HTERT RPE-1 (cell line): Measurements from ENCODE around the gene PCDH17.

ENCODE experiments used
- in situ Hi-C: fragments of 300-500 bp; cut with MboI; formaldehyde crosslinking; loops from 4 replicates; pipeline ENCODE4 v1.14.3; 2020; ENCODE audit warnings: low sequenced_read_pairs

The PCDH17 gene

GRCh38 chr13:57631596-57632275 lies at the start of gene PCDH17:
PCDH17 (plus strand) TSS chr13:57631744; CDS start chr13:57632547, 803 bp downstream.
- in situ Hi-C loops, result no loop called here

- in situ Hi-C loops, result no loop called here
Observed at GRCh38 chr13:57582032-57582431, 49.5 kb upstream of the PCDH17 start.

- in situ Hi-C loops, result no loop called here
Observed at GRCh38 chr13:57583529-57583928, 48.0 kb upstream of the PCDH17 start.

GRCh38 chr13:57588639-57589038 lies 42.9 kb upstream of the PCDH17 start:
- in situ Hi-C loops, result no loop called here

DNA sequence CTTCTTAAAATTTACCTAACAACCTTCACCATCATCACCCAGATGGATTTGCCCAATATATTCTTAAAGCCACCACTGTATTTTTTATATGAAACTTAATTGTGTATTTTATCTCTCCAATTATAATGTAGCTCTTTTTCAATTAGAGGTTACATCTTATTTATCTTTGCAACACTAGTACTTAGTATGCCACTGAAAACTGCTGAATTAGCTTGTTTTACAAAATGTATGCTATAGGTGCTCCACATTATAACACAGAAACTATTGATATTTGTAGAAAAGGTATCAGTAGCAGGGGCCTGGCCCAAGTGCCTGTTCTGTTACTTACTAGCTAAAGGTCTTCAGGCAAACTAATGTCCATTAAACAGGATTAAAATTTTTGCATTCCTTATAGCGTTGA lies 35.8 kb upstream of the PCDH17 start:
- in situ Hi-C loops, result no loop called here

- in situ Hi-C loops, result no loop called here
Observed at GRCh38 chr13:57601536-57601935, 30.0 kb upstream of the PCDH17 start.

GRCh38 chr13:57604442-57604841 lies 27.1 kb upstream of the PCDH17 start:
- in situ Hi-C loops, result no loop called here

DNA sequence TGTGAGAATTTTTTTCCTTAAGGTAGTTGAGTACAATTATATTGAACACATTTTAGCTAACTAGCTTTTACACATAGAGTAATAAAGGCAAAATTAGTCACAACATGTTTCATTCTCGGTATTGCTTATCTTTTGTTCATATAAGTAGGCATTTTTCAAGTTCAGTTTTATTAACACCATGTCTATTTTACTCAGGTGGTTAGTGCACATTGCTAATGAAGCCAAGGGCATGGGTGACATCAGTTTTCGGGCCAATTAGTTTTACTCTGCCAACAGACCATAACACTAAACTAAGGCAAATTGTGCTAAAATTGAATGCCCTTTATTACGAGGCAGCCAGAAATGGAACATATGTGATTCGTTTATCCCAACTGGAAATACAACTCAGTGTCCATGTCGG lies 19.6 kb upstream of the PCDH17 start:
- in situ Hi-C loops, result no loop called here

DNA sequence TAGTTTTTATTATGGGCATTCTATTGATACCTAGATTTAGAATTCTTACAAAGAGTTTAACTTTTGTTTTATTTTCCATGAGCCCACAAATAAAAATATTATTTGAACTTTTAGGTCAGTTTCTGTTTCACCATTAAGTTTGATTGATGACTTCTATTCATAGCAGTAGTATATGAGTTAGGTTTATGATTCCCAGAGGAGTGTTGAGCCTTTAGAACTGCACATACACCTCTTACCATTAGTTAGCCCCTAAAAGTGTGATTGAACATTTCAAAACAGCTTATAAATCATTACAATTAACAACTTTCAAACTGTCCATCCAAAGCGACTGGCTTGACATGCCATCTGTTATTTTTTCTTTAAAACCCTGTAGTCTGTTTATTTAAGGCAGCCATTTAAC lies 19.0 kb upstream of the PCDH17 start:
- in situ Hi-C loops, result no loop called here

- in situ Hi-C loops, result no loop called here
Observed at GRCh38 chr13:57624565-57625435, 6.7 kb upstream of the PCDH17 start.

DNA sequence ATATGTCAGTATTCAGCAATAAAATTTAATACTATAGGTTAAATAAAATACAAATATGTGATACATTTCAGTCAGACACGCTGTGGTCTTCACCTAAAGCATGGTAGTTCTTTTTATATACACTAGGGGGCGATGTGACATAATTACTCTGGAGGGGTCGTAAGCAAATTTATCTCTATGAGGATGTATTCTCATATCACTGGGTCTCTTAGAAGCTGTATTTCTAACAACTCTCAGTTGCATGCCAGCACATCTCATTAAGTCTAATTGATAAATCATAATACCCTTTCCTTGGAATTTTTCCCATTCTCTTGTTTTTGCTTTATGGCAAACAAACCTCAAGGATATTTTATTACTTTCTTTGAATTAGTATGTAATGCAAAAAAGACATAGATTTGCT lies 3.9 kb upstream of the PCDH17 start:
- in situ Hi-C loops, result no loop called here

- in situ Hi-C loops, result no loop called here
Observed at GRCh38 chr13:57629391-57629804, 2.1 kb upstream of the PCDH17 start.

DNA sequence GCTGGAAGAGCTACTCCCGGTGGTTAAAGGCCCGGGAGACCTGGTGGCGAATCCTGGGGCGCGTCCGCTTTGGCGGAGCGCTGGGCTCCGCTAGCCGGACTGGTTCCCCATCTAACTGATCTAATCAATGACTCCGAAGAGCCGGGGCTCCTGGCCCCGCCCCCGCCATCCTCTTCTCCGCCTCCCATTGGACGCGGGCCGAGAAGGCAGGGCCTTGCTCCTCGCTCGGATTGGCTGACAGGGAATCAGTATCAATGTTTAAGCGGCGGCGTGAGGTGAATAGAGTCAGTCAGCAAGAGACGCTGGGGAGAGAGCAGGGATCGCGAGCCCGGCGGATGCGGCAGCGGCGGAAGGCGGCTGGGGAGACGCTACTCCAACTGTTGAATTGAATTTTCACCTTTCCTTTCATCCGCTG lies 1.7 kb upstream of the PCDH17 start:
- in situ Hi-C loops, result no loop called here

DNA sequence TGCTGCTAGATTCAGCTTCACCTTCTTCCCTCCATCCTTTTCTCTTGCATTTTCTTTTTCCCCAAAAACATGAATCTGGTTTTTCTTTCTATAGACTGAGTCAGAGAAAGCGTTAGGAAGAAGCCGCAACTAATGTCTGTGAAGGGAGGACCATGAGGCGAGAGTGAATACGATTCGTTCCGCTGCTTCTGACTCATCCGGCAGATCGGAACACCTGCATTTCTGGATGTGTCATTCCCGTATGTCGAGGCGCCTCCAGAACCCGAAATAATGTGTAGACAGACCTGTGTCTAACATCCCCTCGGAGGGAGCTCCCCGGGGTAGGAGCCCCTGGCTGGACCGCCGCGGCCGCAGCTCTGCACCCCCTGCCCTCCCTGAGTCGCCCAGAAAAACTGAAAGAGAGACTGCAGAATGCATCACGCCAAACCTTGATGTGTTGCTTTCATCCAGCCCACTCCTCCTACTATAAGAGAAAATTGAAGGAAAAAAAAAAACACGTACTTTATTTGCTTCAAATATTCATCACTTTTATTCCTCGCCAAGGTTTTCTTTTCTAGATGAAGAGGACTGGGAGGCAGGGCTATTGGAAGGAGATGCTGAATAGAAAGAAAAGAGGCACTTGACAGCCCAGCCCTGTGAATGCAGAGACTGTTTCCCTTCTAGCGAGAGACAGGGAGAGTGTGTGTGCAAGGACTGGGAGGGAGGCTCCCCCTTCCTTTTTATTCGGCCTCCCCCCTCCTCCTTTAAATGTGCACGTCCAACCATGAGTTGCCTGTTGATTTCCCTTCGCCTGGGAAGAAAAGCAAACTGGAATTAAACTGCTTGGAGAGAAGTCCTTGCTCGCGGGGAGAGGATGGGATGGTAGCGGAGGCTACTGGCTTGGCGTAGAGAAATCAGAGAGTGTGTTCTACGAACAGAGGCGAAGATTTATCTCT lies 616 bp upstream of the PCDH17 start:
- in situ Hi-C loops, result no loop called here

- in situ Hi-C loops, result no loop called here
Observed at GRCh38 chr13:57632276-57633140, 964 bp downstream of the PCDH17 start.

DNA sequence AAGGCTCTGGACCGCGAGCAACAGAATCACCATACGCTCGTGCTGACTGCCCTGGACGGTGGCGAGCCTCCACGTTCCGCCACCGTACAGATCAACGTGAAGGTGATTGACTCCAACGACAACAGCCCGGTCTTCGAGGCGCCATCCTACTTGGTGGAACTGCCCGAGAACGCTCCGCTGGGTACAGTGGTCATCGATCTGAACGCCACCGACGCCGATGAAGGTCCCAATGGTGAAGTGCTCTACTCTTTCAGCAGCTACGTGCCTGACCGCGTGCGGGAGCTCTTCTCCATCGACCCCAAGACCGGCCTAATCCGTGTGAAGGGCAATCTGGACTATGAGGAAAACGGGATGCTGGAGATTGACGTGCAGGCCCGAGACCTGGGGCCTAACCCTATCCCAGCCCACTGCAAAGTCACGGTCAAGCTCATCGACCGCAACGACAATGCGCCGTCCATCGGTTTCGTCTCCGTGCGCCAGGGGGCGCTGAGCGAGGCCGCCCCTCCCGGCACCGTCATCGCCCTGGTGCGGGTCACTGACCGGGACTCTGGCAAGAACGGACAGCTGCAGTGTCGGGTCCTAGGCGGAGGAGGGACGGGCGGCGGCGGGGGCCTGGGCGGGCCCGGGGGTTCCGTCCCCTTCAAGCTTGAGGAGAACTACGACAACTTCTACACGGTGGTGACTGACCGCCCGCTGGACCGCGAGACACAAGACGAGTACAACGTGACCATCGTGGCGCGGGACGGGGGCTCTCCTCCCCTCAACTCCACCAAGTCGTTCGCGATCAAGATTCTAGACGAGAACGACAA lies 1.8 kb downstream of the PCDH17 start:
- in situ Hi-C loops, result no loop called here

DNA sequence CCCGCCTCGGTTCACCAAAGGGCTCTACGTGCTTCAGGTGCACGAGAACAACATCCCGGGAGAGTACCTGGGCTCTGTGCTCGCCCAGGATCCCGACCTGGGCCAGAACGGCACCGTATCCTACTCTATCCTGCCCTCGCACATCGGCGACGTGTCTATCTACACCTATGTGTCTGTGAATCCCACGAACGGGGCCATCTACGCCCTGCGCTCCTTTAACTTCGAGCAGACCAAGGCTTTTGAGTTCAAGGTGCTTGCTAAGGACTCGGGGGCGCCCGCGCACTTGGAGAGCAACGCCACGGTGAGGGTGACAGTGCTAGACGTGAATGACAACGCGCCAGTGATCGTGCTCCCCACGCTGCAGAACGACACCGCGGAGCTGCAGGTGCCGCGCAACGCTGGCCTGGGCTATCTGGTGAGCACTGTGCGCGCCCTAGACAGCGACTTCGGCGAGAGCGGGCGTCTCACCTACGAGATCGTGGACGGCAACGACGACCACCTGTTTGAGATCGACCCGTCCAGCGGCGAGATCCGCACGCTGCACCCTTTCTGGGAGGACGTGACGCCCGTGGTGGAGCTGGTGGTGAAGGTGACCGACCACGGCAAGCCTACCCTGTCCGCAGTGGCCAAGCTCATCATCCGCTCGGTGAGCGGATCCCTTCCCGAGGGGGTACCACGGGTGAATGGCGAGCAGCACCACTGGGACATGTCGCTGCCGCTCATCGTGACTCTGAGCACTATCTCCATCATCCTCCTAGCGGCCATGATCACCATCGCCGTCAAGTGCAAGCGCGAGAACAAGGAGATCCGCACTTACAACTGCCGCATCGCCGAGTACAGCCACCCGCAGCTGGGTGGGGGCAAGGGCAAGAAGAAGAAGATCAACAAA lies 2.6 kb downstream of the PCDH17 start:
- in situ Hi-C loops, result no loop called here

GRCh38 chr13:57634839-57635165 lies 3.3 kb downstream of the PCDH17 start:
- in situ Hi-C loops, result no loop called here
